HG02938 (cell line): ENCODE results near the gene R3HDM4.

Source experiments
- ATAC-seq: cut with Tn5 transposase; IDR thresholded peaks from one replicate; pipeline ENCODE4 v1.9.1; 2021; ENCODE audit warnings: mild to moderate bottlenecking, moderate library complexity; ENCODE audit not compliant: unreplicated experiment

R3HDM4 gene

DNA sequence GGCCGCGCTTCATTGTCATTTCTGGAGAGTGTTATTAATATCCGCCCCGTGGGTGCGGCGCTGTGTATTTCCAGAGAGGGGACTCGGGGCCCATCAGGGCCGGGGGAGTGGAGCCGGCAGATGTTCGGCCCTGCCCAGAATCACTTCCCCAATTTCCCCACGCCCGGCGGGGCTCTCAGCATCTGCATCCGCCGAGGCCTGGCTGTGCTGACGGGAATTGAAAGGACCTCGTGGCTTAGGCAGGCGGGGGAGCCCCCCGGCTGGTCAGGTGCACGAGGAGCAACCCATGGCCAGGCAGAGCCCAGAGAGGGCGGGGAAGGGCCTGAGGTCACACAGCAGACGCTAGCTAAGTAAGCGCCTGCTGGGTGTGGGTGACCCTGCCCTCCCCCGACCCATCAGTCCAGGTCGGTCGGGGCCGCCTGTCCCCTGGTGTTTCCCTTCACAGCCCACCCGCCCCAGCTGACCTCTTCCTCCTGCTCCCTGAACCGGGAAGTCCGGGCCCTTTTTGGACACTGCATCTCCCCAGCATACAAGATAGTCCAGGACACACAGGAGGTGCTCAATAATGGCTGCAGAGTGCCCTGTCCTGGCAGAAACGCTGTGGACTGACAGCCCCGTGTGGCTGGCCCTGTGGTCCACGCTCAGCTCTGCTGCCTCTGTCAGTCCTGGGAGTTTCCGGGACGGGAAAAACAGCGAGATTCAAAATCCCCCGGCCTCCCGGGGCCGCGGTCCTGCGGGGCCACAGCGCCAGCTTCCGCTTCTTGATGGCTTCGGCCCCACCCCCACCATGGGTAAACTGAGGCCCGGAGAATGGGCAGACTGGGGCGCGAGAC lies 34.9 kb upstream of the R3HDM4 start:
- peak; percentile 50 for ATAC-seq

DNA sequence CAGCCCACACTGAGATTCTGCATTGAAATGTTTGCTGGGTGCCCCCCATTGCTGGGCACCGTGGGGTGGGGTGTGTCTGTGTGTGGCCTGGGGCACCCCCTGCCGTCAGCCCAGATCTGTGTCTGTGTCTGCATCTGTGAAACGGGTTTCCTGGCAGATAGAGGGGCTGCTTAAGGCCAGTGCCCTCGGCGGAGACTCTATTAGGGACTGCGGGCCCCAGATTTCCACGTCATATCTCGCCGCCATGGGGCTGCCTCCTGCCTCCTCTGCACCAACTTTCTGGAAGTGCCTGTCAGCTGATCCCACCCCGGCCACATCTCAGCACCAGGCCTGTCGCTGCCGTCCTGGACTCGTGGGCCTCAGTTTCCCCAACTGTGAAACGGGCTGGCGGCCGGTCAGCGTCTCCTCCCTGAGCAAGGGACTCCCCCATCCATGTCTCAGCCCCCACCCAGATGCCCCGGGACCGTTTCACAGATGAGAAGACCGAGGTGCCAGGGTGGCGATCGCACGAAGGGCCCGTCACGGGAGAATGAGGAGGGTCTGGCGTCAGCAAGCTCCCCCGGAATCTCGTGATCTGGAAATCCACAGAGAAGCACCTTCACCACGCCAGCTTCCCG lies 34.2 kb upstream of the R3HDM4 start:
- ATAC-seq: peak; percentile 9

DNA sequence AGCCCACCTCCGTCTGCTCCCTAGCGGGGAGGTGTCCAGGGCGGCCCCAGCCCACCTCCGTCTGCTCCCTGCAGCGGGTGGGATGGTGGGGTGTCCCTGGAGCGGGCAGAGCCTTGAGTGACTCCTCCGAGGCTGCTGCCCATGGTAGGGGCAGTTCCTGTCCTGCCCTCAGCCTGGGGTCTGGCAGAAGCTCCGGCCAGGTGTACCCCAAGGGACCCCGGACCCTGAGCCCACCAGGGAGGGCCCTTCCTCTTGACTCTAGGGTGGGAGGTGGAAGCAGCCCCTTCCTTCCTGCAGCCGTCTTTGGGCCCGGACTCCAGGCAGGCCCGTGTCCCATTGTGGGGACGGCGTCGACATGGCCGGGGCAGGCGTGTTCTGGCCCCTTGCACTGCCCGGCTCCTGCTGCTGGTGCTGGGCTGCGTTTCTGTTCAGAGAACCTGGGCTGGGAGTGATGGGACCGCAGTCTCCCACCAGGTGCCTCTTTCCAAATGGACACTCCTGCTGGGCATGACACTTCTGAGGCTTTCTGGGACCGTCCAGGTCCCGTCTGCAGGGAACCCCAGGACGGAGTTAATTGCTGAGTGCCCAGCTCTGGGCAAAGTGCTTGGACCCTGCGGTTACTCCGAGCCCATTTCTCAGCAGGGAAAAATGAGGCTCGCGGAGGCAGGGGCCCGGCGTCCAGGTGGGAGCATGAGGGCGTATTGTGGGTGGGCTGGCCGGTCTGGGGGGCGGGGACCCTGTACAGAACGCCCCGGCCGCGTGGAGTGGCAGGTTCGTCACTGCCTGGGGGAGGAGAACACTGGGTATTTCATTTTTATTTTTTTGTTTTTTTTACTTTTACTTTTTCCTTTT lies 32.6 kb upstream of the R3HDM4 start:
- ATAC-seq: no peak

DNA sequence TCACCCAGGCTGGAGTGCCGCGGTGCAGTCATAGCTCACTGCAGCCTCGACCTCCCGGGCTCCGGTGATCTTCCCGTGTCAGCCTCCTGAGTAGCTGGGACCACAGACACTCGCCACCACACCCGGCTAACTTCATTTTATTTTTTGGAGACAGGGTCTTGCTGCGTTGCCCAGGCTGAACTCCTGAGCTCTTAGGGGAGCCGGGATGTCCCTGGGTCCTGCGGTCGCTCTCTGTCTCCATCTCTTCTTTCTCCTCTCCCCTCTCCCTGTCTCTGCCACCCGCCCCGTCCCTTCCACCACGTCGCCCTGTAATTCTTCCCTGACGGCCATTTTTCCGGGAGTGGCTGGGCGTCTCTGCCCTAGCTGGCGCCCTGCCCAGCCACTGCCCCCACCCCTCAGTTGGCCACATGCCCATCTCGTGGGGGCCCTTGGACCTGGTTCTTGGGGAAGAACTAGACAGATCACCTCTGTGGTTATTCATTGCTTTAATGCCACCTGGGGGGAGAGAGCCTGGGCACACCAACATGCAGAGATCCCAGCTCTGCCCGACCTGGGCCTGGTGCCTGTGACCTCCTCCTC lies 31.7 kb upstream of the R3HDM4 start:
- no peak for ATAC-seq

DNA sequence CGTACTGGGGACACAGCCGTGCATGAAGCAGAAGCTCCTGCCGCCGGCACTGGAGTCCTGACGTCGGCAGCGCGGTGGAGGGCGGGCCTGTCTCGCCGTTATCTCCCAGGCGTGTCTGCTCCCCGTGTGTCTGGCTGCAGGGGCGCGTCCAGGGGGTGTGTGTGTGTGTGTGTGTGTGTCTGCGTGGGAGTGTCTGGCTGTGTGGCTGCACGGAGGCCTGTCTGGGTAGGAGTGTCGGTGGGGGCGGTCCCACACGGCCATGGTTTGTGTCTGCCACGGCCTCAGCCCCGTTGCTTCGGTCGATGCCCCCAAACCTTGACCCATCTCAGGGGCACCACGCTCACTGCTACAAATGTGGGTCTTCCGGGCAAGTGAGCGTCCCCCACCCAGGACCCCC lies 31.1 kb upstream of the R3HDM4 start:
- ATAC-seq: no peak

DNA sequence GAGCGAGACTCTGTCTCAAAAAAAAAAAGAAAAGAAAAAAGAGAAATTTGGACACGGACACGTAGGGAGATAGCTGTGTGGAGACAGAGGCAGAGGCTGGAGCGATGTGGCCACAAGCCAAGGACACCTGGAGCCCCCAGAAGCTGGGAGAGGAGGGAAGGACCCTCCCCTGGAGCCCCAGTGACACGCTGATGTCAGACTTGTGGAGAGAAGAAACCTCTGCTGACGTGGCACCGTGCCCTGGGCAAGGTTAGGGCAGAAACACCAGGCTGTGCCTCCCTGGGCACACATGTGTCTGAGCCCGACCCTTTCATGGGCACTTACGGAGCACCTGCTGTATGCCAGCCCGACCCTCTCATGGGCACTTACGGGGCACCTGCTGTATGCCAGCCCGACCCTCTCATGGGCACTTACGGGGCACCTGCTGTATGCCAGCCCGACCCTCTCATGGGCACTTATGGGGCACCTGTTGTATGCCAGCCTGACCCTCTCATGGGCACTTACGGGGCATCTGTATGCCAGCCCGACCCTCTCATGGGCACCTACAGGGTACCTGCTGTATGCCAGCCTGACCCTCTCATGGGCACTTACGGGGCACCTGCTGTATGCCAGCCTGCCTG lies 30.6 kb upstream of the R3HDM4 start:
- no peak for ATAC-seq

DNA sequence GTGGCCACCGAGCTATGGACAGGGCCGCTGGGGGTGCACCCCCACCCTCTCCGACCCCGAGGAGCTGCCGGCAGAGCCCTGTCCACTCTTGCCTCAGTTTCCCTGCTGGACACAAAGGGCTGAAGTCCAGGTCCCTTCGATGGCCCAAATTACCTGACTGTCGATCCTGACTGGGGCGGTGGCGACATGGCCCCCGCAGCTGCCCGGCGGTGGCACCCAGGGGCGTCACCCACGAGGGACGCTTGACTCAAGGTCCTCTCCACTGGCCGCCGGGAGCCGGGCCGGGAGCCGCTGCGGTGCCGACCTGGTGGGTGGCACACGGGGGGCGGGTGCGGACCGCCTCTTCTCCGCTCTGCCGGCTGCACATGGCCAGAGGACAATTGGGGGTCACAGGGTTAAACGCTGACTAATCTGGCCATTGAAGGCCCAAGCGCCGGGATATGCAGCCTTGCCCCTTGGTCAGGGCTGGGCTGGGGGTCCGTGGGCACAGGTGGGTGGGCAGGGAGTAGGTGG lies 29.2 kb upstream of the R3HDM4 start:
- ATAC-seq: no peak

DNA sequence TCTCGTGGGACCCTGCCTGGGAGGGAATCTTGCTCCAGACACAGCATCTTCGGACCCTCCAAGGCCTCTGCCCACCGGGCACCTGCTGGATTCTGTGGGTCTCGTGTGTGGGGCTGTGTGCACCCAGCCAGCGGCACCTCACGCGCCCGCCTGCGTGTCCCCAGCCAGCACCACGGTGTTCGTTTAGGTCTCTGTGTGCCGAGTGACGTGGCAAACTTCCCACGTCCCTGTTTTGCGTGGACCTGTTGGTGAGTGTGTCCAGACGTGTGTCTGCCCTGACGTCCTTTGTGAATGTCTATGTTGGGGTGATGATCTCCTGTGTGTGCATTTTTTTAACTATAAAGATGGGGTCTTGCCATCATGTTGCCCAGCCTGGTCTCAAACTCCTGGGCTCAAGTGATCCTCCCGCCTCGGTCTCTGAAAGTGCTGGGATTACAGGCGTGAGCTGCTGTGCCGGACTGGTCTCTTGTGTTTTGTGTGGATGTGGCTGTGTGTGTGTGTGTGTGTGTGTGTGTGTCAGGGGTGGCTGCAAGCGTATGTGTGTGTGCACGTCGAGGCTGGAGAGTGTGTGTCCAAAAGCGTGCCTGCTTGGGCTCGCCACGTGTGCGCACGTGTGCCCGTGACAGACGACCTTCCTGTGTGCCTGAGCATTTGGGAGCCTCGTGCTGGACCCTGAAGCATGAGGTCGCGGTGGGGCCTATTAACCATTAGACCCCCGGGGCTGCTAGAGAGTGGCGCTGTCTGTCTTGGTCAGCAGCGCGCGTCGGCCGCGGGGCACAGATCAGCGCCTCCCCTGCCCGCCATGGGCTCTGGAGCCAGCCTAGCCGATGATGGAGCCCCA lies 28.5 kb upstream of the R3HDM4 start:
- ATAC-seq: no peak

DNA sequence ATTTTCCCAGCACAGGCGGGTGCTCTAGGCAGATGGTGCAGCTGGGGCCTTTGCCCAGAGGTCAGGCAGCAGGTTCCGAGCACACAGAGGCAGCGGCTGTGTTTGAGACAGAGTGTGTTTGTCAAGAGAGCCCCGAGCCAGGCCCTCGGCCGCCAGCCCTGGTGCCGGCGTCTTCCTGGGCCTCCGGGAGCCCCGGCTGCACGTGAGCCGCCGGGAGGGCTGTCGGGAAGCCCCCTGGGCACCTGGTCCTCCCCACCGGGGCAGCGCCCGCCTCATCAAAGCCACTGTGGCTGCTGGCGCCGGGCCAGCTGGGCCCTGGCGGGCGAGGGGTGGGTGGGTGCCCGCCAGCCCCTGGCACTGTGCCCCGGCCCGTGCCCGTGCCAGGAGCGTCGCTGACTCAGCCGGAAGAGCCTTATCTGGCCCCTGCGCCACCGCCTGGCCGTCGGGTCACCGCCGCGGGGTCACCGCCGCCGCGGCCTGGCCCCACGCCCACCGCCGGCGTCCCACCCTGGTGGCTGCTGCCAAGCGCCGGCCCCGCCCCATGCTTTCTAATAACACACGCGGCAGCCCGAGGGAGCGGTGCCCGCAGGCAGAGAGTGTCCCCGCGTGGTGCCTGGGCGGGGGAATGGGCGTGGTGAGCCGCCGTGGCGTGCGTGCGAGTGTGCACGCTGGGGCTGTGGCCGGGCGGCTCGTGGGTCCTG lies 27.7 kb upstream of the R3HDM4 start:
- ATAC-seq: no peak

DNA sequence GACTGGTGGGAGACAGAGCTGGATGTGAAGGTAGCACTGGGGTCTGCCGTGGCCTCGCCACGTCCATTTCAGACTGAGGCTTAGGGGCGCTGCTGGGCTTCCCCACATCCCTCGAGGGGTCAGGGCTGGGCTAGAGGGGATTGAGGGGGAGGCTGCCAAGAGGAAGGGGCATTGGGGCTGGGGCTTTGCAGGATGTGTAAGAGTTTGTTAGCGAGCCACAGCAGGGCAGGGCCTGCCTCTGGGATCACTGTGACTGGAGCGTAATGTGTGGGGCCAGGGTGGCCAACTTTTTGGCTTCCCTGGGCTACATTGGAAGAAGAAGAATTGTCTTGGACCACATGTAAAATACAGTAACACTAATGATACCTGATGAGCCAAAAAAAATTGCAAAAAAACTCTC lies 26.9 kb upstream of the R3HDM4 start:
- no peak for ATAC-seq

DNA sequence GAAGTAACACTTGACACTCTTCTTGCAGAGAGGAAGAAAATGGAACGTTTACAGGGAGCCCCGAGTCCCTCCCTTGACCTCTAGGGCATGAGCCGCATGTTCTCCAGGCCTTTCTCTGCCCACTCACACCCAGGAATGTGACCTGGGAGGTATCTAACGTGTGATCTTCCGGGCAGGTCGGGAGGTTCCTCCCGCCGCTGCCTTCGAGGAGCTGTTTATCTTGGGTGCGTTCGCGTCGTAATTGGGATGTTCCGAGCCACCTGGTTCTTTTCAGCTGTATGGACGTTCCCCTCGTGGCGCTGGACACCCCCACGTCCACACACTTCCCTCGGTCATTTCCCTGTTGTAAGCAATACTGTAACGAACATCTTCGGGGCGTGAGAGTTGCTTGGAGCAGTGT lies 26.4 kb upstream of the R3HDM4 start:
- ATAC-seq: no peak

DNA sequence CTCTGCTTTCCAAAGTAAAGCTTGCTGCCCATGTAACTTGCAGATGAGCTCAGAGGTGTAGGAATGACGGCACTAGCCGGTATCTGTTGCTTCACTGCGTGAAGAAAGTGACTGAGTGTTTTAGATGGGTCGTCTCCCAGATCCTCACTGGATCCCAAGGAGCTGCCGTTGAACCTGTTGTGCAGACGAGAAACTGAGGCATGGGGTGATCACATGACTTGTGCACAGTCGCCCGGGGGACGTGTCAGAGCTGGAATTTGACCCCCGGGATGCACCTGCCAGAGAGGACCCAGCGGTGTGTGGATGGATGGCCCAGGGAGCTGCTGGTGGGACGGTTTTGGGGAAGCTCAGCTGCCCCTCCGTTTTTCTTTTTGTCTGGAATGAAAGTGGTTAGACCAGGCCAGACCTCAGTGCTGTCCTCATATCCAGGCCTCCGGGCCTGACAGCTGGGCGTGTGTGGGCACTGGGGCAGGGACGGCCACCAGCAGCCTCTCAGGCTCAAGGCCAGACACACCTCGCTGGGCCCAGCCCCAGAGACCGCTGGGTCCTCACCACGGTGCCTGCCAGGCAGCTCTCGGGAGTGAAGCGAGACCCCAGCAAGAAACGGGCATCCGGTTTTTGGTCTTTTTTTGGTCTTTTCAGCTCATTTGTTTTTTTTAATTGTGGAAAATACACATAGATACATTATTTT lies 25.4 kb upstream of the R3HDM4 start:
- no peak for ATAC-seq

DNA sequence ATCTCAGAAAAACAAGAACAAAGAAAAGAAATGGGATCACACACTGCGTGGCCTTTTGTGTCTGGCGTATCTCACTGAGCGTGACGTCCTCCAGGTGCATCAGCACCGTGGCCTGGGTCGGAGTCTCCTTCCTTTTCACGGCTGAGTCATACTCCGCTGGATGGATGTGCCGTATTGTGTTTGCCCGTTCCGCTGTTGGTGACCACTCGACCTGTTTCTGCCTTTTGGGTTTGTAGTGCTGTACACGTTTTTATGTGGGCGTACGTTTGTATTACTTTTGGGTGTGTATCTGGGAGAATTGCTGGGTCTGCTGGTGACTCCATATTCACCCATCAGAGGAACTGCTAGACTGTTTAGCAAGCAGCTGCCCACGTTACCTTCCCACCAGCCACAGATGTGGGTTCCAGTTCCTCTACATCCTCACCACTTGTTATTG lies 24.3 kb upstream of the R3HDM4 start:
- ATAC-seq: no peak

DNA sequence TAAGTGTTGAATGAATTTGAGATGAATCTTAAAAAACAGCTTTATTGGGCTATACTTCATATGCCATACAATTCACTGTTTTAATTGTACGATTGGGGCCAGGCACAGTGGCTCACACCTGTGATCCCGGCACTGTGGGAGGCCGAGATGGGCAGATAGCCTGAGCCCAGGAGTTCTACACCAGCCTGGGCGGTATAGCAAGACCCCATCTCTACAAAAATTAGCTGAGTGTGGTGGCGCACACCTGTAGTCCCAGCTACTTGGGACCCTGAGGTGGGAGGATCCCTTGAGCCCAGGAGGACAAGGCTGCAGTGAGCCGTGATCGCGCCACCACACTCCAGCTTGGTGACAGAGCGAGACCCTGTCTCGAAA lies 23.1 kb upstream of the R3HDM4 start:
- ATAC-seq: no peak

DNA sequence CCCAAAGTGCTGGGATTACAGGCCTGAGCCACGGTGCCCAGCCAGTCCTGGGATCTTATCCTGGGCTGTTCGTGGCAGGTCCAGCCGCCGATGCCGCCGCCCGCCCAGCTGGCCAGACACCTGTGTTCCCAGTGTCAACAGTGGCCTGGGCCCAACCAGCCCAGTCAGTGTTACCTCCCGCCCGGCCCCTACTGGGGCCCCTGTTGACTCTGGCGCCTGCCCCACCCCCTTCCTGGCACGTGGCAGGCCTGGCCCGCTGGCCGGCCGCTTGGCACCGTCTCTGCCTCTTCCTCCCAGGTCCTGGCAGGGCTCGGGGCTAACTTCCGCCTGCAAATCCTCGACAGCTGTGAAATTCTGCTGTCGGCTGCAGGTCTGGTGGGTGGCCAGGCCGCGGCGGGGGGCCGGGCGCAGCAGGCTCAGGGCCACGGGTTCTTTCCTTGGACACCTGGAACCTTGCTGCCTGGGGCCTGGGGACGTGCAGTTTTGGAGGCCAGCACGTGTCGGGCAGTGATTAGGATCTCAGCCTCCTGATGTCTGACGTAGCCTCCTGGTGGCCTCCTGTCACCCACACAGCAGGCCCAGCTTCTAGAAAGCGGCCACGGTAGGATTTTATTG lies 22.0 kb upstream of the R3HDM4 start:
- no peak for ATAC-seq

DNA sequence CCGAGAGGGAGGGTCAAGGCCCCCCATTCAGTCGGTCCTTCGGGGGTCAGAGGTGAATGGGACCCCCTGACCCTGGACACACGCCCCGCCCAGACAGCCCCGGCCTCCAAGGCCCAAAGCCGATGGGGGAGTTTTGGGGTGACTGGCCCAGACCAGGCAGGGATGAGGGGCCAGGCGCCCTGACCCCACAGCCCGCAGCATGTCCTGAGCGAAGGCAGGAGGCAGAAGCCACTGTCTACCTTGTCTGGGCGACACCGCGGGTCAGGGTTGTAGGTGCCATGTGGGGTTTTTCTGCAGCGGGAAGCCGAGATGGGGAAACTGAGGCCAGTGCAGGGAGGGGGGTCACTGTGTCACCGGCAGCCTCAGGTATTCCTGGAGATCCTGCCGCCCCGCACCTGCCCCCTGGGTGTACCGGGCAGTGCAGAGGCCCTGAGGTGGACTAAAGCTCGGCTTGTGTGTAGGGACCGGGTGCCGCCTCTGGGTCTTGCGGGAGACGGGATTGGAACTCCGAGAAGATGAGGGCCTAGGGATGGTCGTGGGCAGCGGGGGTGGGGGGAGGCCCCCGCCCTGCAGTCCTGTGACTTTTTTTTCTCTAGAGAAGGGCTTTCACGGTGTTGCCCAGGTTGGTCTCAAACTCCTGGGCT lies 21.3 kb upstream of the R3HDM4 start:
- no peak for ATAC-seq

DNA sequence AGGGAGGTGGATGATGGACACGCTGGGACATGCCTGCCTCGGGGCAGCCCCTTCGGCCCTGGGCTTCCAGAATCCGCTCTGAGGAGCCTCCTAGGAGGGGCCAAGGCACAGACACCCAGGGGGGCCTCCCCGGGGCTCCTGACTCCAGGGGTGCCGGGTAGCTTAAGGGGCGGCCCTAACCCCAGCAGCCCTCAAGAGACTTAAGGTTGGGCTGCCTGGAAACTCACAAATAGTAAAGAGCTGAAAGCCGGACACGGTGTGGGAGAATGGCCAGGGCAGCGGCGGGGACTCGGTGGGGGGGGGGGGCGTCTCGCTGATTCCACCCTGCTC lies 20.5 kb upstream of the R3HDM4 start:
- ATAC-seq: no peak
